GM12878 (cell line): Measurements from ENCODE around the gene ATF6B. TPM values are rescaled to one million over a fixed set of nuclear protein-coding genes. Genes with fewer than 3 reads are reported as not detected.
A peak's percentile ranks its signal among the peaks of the same experiment; 100 is the strongest.

Source experiments
- ATAC-seq: fragments of 200-7000 bp; cut with Tn5 transposase; 3 replicates; pipeline ENCODE4 v1.9.1; 2020; ENCODE audit warnings: mild to moderate bottlenecking, moderate library complexity
- BruUV-seq: library from RNA; stranded (reverse); fragments of 400-500 nt; replicated peaks from 2 replicates; lab custom pipeline; 2021; lab: Mats Ljungman, UMichigan
- CTCF ChIA-PET: fragments of 300-600 bp; sonication (Branson Sonifier 250); formaldehyde crosslinking; extraction: SDS; loops from one replicate; lab custom pipeline; 2021; ENCODE audit warnings: inconsistent platforms; lab: Yijun Ruan, JAX
- POLR2A ChIA-PET: fragments of 350-600 bp; formaldehyde crosslinking; extraction: SDS; loops from one replicate; lab custom pipeline; 2021; ENCODE audit warnings: inconsistent platforms; lab: Charles Lee
- RAD21 ChIA-PET: fragments of 300-600 bp; sonication (Branson Sonifier 250); formaldehyde crosslinking; loops from one replicate; lab custom pipeline; 2023; ENCODE audit warnings: antibody characterized with exemption; ENCODE audit not compliant: unreplicated experiment; lab: Charles Lee
- SMC1A ChIA-PET: fragments of 300-600 bp; sonication (Branson Sonifier 250); formaldehyde crosslinking; loops from one replicate; lab custom pipeline; 2023; ENCODE audit not compliant: unreplicated experiment, uncharacterized antibody; lab: Charles Lee
- DNase-seq: peaks from one replicate; pipeline ENCODE4 v3.0.0-alpha.2; 2011; ENCODE audit warnings: low read depth, low spot score
- FAIRE-seq: peaks from 3 replicates; lab custom pipeline; 2011; peaks lifted over from hg19 to GRCh38; lab: Jason Lieb, UNC
- H2AFZ ChIP-seq: 2 replicates; pipeline ENCODE4 v1.6.0; 2011; ENCODE audit warnings: low read depth, low read length, control low read depth; ENCODE audit not compliant: control insufficient read depth
- H3K27ac ChIP-seq: 2 replicates; pipeline ENCODE4 v1.5.1; 2011; ENCODE audit warnings: control low read depth; ENCODE audit not compliant: control insufficient read depth, insufficient read depth
- H3K27me3 ChIP-seq, 2 experiments: replicated peaks in 1 of 2; 2 replicates each; pipeline versions ENCODE4 v1.6.0 to v1.6.1; 2011; ENCODE audit warnings: low read length in 1 of 2; ENCODE audit not compliant: control insufficient read depth in 2 of 2, insufficient read depth in 2 of 2
- H3K36me3 ChIP-seq, 2 experiments: 2 replicates each; pipeline ENCODE4 v1.5.1; 2011; ENCODE audit warnings: low read length in 1 of 2; ENCODE audit not compliant: control insufficient read depth in 2 of 2, insufficient read depth in 2 of 2
- H3K4me1 ChIP-seq: 2 replicates; pipeline ENCODE4 v1.6.1; 2011; ENCODE audit warnings: mild to moderate bottlenecking, low read length, moderate library complexity, mixed read lengths; ENCODE audit not compliant: control insufficient read depth, insufficient read depth
- H3K4me2 ChIP-seq: 2 replicates; pipeline ENCODE4 v1.6.0; 2011; ENCODE audit warnings: control low read depth; ENCODE audit not compliant: control insufficient read depth, insufficient read depth
- H3K4me3 ChIP-seq: fragments of 200-600 bp; sonication (generic); 2 replicates; pipeline ENCODE4 v1.5.1; 2016
- H3K79me2 ChIP-seq: 2 replicates; pipeline ENCODE4 v1.6.0; 2011; ENCODE audit warnings: low read length; ENCODE audit not compliant: control insufficient read depth, insufficient read depth
- H3K9ac ChIP-seq: 2 replicates; pipeline ENCODE4 v1.8.0; 2011; ENCODE audit warnings: low read length, control low read depth, mixed read lengths; ENCODE audit not compliant: control insufficient read depth, insufficient read depth
- H3K9me3 ChIP-seq: replicated peaks from 3 replicates; pipeline ENCODE4 v1.5.1; 2011; ENCODE audit warnings: mild to moderate bottlenecking, low read length; ENCODE audit not compliant: control insufficient read depth, insufficient read depth
- H4K20me1 ChIP-seq: 2 replicates; pipeline ENCODE4 v1.6.0; 2011; ENCODE audit not compliant: control insufficient read depth, insufficient read depth
- ATF7 ChIP-seq: fragments of 450-650 bp; IDR thresholded peaks from 2 replicates; pipeline ENCODE4 v1.6.1; 2016; ENCODE audit warnings: low read depth, mild to moderate bottlenecking
- CREB1 ChIP-seq: IDR thresholded peaks from 2 replicates; pipeline ENCODE4 v1.6.1; 2012; ENCODE audit warnings: low read depth, mild to moderate bottlenecking, inconsistent platforms
- EGR1 ChIP-seq, 2 experiments: IDR thresholded peaks; 1 replicate in 1 of 2; 2 replicates in 1 of 2; pipeline ENCODE4 v1.6.1; 2011 to 2012; ENCODE audit warnings: low read depth in 2 of 2, low read length in 2 of 2, borderline replicate concordance in 1 of 2, mild to moderate bottlenecking in 1 of 2, moderate library complexity in 1 of 2
- EZH2 ChIP-seq: IDR thresholded peaks from 2 replicates; pipeline ENCODE4 v1.6.1; 2012; ENCODE audit warnings: low read depth, mild to moderate bottlenecking, control low read depth, inconsistent platforms, low read length, borderline replicate concordance; ENCODE audit not compliant: control insufficient read depth
- IKZF1 ChIP-seq: fragments of 450-650 bp; conservative IDR thresholded peaks from 2 replicates; pipeline ENCODE4 v1.6.1; 2017; ENCODE audit warnings: antibody characterized with exemption, mild to moderate bottlenecking
- IKZF2 ChIP-seq, 2 experiments: fragments of 450-650 bp; IDR thresholded peaks; 2 replicates each; pipeline ENCODE4 v1.6.1; 2017; ENCODE audit warnings: mild to moderate bottlenecking in 2 of 2, moderate library complexity in 2 of 2
- MEF2B ChIP-seq: fragments of 450-650 bp; IDR thresholded peaks from 2 replicates; pipeline ENCODE4 v1.6.1; 2018; ENCODE audit warnings: mild to moderate bottlenecking, moderate library complexity; ENCODE audit not compliant: partially characterized antibody, poor library complexity, severe bottlenecking
- NR2F1 ChIP-seq: fragments of 450-650 bp; conservative IDR thresholded peaks from 2 replicates; pipeline ENCODE4 v1.6.1; 2017; ENCODE audit warnings: mild to moderate bottlenecking
- NRF1 ChIP-seq: conservative IDR thresholded peaks from 2 replicates; pipeline ENCODE4 v1.6.1; 2011; ENCODE audit warnings: mild to moderate bottlenecking, low read depth, low read length, improper control_type of control experiment
- POLR2A ChIP-seq: IDR thresholded peaks from 2 replicates; pipeline ENCODE4 v1.6.1; 2011; ENCODE audit warnings: low read depth, mild to moderate bottlenecking, low read length
- RBBP5 ChIP-seq: fragments of 200-600 bp; sonication (generic); conservative IDR thresholded peaks from 2 replicates; pipeline ENCODE4 v1.6.1; 2016
- RELB ChIP-seq: fragments of 450-650 bp; IDR thresholded peaks from 2 replicates; pipeline ENCODE4 v1.6.1; 2017; ENCODE audit warnings: low read depth, mild to moderate bottlenecking, moderate library complexity
- SMAD1 ChIP-seq: fragments of 450-650 bp; IDR thresholded peaks from 2 replicates; pipeline ENCODE4 v1.6.1; 2018; ENCODE audit warnings: mild to moderate bottlenecking, low read depth; ENCODE audit not compliant: partially characterized antibody
- STAT1 ChIP-seq: fragments of 450-650 bp; conservative IDR thresholded peaks from 2 replicates; pipeline ENCODE4 v1.6.1; 2014; ENCODE audit warnings: antibody characterized with exemption, mild to moderate bottlenecking
- ZBED1 ChIP-seq: IDR thresholded peaks from 2 replicates; pipeline ENCODE4 v1.6.1; 2016; ENCODE audit warnings: borderline replicate concordance
- whole genome bisulfite sequencing: methylation state at CpG from one replicate; pipeline ENCODE4 v1.1.6; 2016; ENCODE audit warnings: low lambda C conversion rate; ENCODE audit not compliant: insufficient replicate concordance, insufficient coverage; ENCODE audit errors: missing lambda C conversion rate; 5-methylcytosine and 5-hydroxymethylcytosine counted together
- in situ Hi-C: fragments of 300-500 bp; cut with MboI; formaldehyde crosslinking; loops from 9 replicates; pipeline ENCODE4 v1.14.3; 2018; ENCODE audit warnings: mixed read lengths
- intact Hi-C: fragments of 100-400 bp; cut with micrococcal nuclease; formaldehyde crosslinking; loops from one replicate; pipeline ENCODE4 v1.14.2; 2022; ENCODE audit not compliant: unreplicated experiment
- polyA plus RNA-seq, 11 experiments: library from polyadenylated mRNA; depleted of rRNA in 4 of 11; unstranded in 6 of 11; stranded (reverse) in 5 of 11; fragments of >200 nt; fragmentation: Nextera tagmentation in 4 of 11; fragmentation: Illumina TruSeq in 1 of 11; extraction: Ambion mirVana in 4 of 11; extraction: Trizol in 1 of 11; gene quantifications; 1 replicate in 1 of 11; 2 replicates in 10 of 11; pipeline versions ENCODE4 v1.2.1 to v1.2.3, GENCODE V29; 2011 to 2016; ENCODE audit warnings: inconsistent platforms in 2 of 11, missing spikeins in 2 of 11, low read depth in 1 of 11
- total RNA-seq, 4 experiments: library from RNA; depleted of rRNA in 3 of 4; stranded (reverse); fragments of >200 nt in 3 of 4; fragmentation: Illumina TruSeq in 1 of 4; extraction: Trizol in 1 of 4; gene quantifications; 2 replicates each; pipeline versions ENCODE4 v1.2.1 to v1.2.3, GENCODE V29; 2013 to 2021

Gene ATF6B
- total and polyA plus RNA-seq, 10 of the 15 experiments (the other 5 are each of a cell fraction or from before 2014, with no cell fraction given): 13.6 to 83.9 (median 44.0) TPM

- no peaks in the 10 kb centered on the region for H3K4me1 ChIP-seq
- no peak for FAIRE-seq
- ATAC-seq: no peak
- H4K20me1 ChIP-seq: no peaks in the 10 kb centered on the region
- CTCF ChIA-PET: interaction anchor here (0.8 to 1.2 kb wide), 2 partner anchors 49 to 67 kb away, joined by 3 read pairs; no protein-coding TSS in a partner anchor
- H2AFZ ChIP-seq: no peak overlapping the region
- intact Hi-C loops: loop anchor here (5.0 to 10.0 kb wide), 2 partner anchors 128 to 670 kb away; no protein-coding TSS in a partner anchor
- H3K4me3 ChIP-seq: no peak overlapping the region
- no peak overlapping the region for H3K9ac ChIP-seq
- no peaks in the 10 kb centered on the region for H3K79me2 ChIP-seq
- no peaks in the 10 kb centered on the region; a peak in 1 of 4 replicates for H3K27me3 ChIP-seq
- BruUV-seq: no TSS peak
- TF ChIP-seq NRF1 (no peak), POLR2A (0 out of 2 replicates have a peak, but pooled peaks have one; percentile 19), SMAD1 (no peak)
- H3K27ac ChIP-seq: no peak overlapping the region
- H3K9me3 ChIP-seq: no peaks in the 10 kb centered on the region
- RAD21 ChIA-PET: interaction anchor here (1.0 kb wide), 1 partner anchor 13 kb away, joined by 3 read pairs; no protein-coding TSS in a partner anchor
- POLR2A ChIA-PET: interaction anchor here (1.4 kb wide), 1 partner anchor 13 kb away, joined by 3 read pairs; the partner anchor contains the start of gene ATF6B
- SMC1A ChIA-PET: interaction anchor here (0.6 kb wide), 1 partner anchor 215 kb away, joined by 5 read pairs; no protein-coding TSS in a partner anchor
- 99% methylated on average over 8 of the region's 8 CpGs for WGBS
- no peak overlapping the region for H3K4me2 ChIP-seq
- DNase-seq: no peak
- peaks cover 7 to 19% of the 10 kb centered on the region in 2 experiments for H3K36me3 ChIP-seq
- in situ Hi-C loops: no loop called here
These were observed 13.2 kb downstream of the ATF6B start for GRCh38 chr6:32114796-32115195.

GRCh38 chr6:32113386-32114352, 14.4 kb downstream of the ATF6B start:
- Histone ChIP-seq H3K27me3 (no peaks in the 10 kb centered on the region; a peak in 1 of 4 replicates), H3K4me1 (no peaks in the 10 kb centered on the region), H3K9ac (no peak overlapping the region), H3K4me2 (no peak overlapping the region), H3K4me3 (no peak overlapping the region), H3K79me2 (no peaks in the 10 kb centered on the region), H3K36me3 (peaks cover 7 to 17% of the 10 kb centered on the region in 2 experiments), H3K9me3 (no peaks in the 10 kb centered on the region), H4K20me1 (no peaks in the 10 kb centered on the region), H3K27ac (no peak overlapping the region), H2AFZ (no peak overlapping the region)
- ATAC-seq (no peak), FAIRE-seq (no peak), DNase-seq (no peak)
- ChIA-PET SMC1A (no interaction called here), RAD21 (interaction anchor here (1.0 kb wide), 1 partner anchor 14 kb away, joined by 3 read pairs; no protein-coding TSS in a partner anchor), CTCF (interaction anchor here (1.2 kb wide), 1 partner anchor 66 kb away, joined by 3 read pairs; no protein-coding TSS in a partner anchor), POLR2A (interaction anchor here (0.5 kb wide), 1 partner anchor 377 kb away, joined by 3 read pairs; no protein-coding TSS in a partner anchor)
- WGBS: 96% methylated on average over 9 of the region's 9 CpGs
- TF ChIP-seq CREB1: no peak
- no peak for TF ChIP-seq EZH2
- TF ChIP-seq ZBED1: no peak
- no peak for TF ChIP-seq ATF7
- TF ChIP-seq NR2F1: no peak
- no peak for TF ChIP-seq RELB
- TF ChIP-seq STAT1: no peak
- TF ChIP-seq MEF2B: no peak
- TF ChIP-seq RBBP5: no peak
- TF ChIP-seq EGR1 (IDR thresholded peaks at IDR 0.05; ENCODE audit: borderline replicate concordance in 1 of 2, low read depth in 2 of 2, low read length in 2 of 2): no peak
- TF ChIP-seq IKZF2 (IDR thresholded peaks at IDR 0.05): no peak
- TF ChIP-seq IKZF1: no peak
- intact Hi-C loops (loop anchor here (10.0 kb wide), 1 partner anchor 671 kb away; no protein-coding TSS in a partner anchor), in situ Hi-C loops (no loop called here)
- no TSS peak for BruUV-seq
